GM12891 (cell line): Measurements from ENCODE around the gene ELOVL1.
"Not testable (repeated sequence)": the region's sequence is repeated elsewhere in the genome, so short reads cannot be mapped to it uniquely, and the experiment has no call there.

Source experiments
- DNase-seq: peaks from one replicate; pipeline ENCODE4 v3.0.0; 2011; ENCODE audit warnings: low spot score; ENCODE audit not compliant: insufficient read length
- FAIRE-seq: peaks from 2 replicates; lab custom pipeline; 2011; peaks lifted over from hg19 to GRCh38; lab: Jason Lieb, UNC
- PAX5 ChIP-seq: IDR thresholded peaks from 2 replicates; pipeline ENCODE4 v1.6.1; 2011; ENCODE audit warnings: low read length, moderate library complexity, mild to moderate bottlenecking; ENCODE audit not compliant: insufficient read depth, severe bottlenecking
- POLR2A ChIP-seq: IDR thresholded peaks from 2 replicates; pipeline ENCODE4 v1.6.1; 2011; ENCODE audit warnings: low read depth, low read length, control low read depth
- POLR2AphosphoS5 ChIP-seq: IDR thresholded peaks from 2 replicates; pipeline ENCODE4 v1.6.1; 2011; ENCODE audit warnings: low read depth, low read length, control low read depth
- POU2F2 ChIP-seq: IDR thresholded peaks from 2 replicates; pipeline ENCODE4 v1.6.1; 2011; ENCODE audit warnings: low read depth, mild to moderate bottlenecking, control low read depth, low read length, moderate library complexity
- SPI1 ChIP-seq: IDR thresholded peaks from 2 replicates; pipeline ENCODE4 v1.6.1; 2011; ENCODE audit warnings: low read depth, low read length, control low read depth
- TAF1 ChIP-seq: IDR thresholded peaks from 2 replicates; pipeline ENCODE4 v1.6.1; 2011; ENCODE audit warnings: low read depth, low read length, control low read depth

The ELOVL1 gene

GRCh38 chr1:43382027-43382779, 14.4 kb upstream of the ELOVL1 start:
- DNase-seq, result no peak
- FAIRE-seq, result no peak
- TF ChIP-seq PAX5 (no peak), SPI1 (no peak), TAF1 (no peak), POLR2A (no peak), POLR2AphosphoS5 (no peak), POU2F2 (no peak)

- no peak for DNase-seq
- FAIRE-seq, result no peak
- TF ChIP-seq SPI1 (no peak), POLR2A (no peak), POU2F2 (no peak), PAX5 (no peak), POLR2AphosphoS5 (no peak), TAF1 (no peak)
Observed at GRCh38 chr1:43381612-43382011, 13.8 kb upstream of the ELOVL1 start.

- TF ChIP-seq SPI1, result no peak
- FAIRE-seq (no peak), DNase-seq (no peak)
Observed at GRCh38 chr1:43379476-43379875, 11.7 kb upstream of the ELOVL1 start.

GRCh38 chr1:43377831-43378230, 10.0 kb upstream of the ELOVL1 start:
- no peak for DNase-seq
- FAIRE-seq, result no peak
- TF ChIP-seq POLR2AphosphoS5, result no peak
- TF ChIP-seq PAX5, result no peak
- TF ChIP-seq SPI1, result no peak
- TF ChIP-seq POU2F2, result no peak
- TF ChIP-seq TAF1, result no peak
- TF ChIP-seq POLR2A, result no peak

GRCh38 chr1:43376723-43377235, 9.0 kb upstream of the ELOVL1 start:
- TF ChIP-seq PAX5, result no peak
- no peak for TF ChIP-seq POU2F2
- FAIRE-seq, result no peak

GRCh38 chr1:43373066-43373940, 5.5 kb upstream of the ELOVL1 start:
- no peak for TF ChIP-seq SPI1
- TF ChIP-seq POLR2A, result no peak
- TF ChIP-seq PAX5, result no peak
- no peak for TF ChIP-seq POLR2AphosphoS5
- TF ChIP-seq TAF1, result no peak
- no peak for TF ChIP-seq POU2F2
- DNase-seq, result no peak

More at GRCh38 chr1:43376723-43377235, 9.0 kb upstream of the ELOVL1 start:
- DNase-seq, result no peak

GRCh38 chr1:43372172-43372571, 4.4 kb upstream of the ELOVL1 start:
- TF ChIP-seq POLR2AphosphoS5 (no peak), PAX5 (no peak)
- no peak for FAIRE-seq
- DNase-seq, result no peak

More at GRCh38 chr1:43373066-43373940, 5.5 kb upstream of the ELOVL1 start:
- FAIRE-seq, result no peak

GRCh38 chr1:43370564-43370963, 2.8 kb upstream of the ELOVL1 start:
- FAIRE-seq, result no peak
- TF ChIP-seq TAF1 (no peak), PAX5 (no peak), POLR2AphosphoS5 (no peak), POU2F2 (no peak), POLR2A (no peak), SPI1 (no peak)

GRCh38 chr1:43369779-43370178, 2.0 kb upstream of the ELOVL1 start:
- not testable (repeated sequence) for DNase-seq, FAIRE-seq

More at GRCh38 chr1:43370564-43370963, 2.8 kb upstream of the ELOVL1 start:
- DNase-seq, result no peak

GRCh38 chr1:43368646-43369020, 822 bp upstream of the ELOVL1 start:
- DNase-seq (no peak), FAIRE-seq (peak; percentile 35)
- TF ChIP-seq TAF1 (no peak), SPI1 (no peak), PAX5 (no peak), POU2F2 (no peak), POLR2A (no peak), POLR2AphosphoS5 (no peak)
